K562 (cell line): Measurements from ENCODE around the gene UBA7. TPM values are rescaled to one million over a fixed set of nuclear protein-coding genes. Genes with fewer than 3 reads are reported as not detected.

ENCODE experiments used
- ARID1B ChIP-seq: fragments of 450-650 bp; IDR thresholded peaks from 2 replicates; pipeline ENCODE4 v1.6.1; 2016; ENCODE audit warnings: antibody characterized with exemption, mild to moderate bottlenecking, inconsistent platforms
- ATF7 ChIP-seq: fragments of 450-650 bp; IDR thresholded peaks from 2 replicates; pipeline ENCODE4 v1.7.1; 2014; ENCODE audit warnings: mild to moderate bottlenecking, moderate library complexity
- BRD9 ChIP-seq: fragments of 450-650 bp; IDR thresholded peaks from 2 replicates; pipeline ENCODE4 v1.6.1; 2018; ENCODE audit warnings: low read depth; ENCODE audit not compliant: partially characterized antibody
- CEBPZ ChIP-seq: fragments of 150-350 bp; IDR thresholded peaks from 2 replicates; pipeline ENCODE4 v1.6.1; 2014; ENCODE audit warnings: low read depth, mild to moderate bottlenecking, low read length, borderline replicate concordance
- ELF4 ChIP-seq: fragments of 450-650 bp; formaldehyde crosslinking; IDR thresholded peaks from 2 replicates; pipeline ENCODE4 v1.4.0; 2022; ENCODE audit warnings: missing genetic modification characterization
- EWSR1 ChIP-seq: fragments of 450-650 bp; IDR thresholded peaks from 2 replicates; pipeline ENCODE4 v1.6.1; 2018; ENCODE audit warnings: borderline replicate concordance, mild to moderate bottlenecking, low read depth, moderate library complexity; ENCODE audit not compliant: partially characterized antibody
- ID3 ChIP-seq, 2 experiments: fragments of 250-450 bp in 1 of 2; fragments of 450-650 bp in 1 of 2; sonication (Bioruptor Pico) in 1 of 2; IDR thresholded peaks; 2 replicates each; pipeline versions ENCODE4 v1.6.1 to v1.8.0; 2016 to 2021; ENCODE audit warnings: mild to moderate bottlenecking in 2 of 2, moderate library complexity in 2 of 2, missing compliant biosample characterization in 1 of 2, missing genetic modification characterization in 1 of 2
- NR0B1 ChIP-seq: fragments of 450-650 bp; IDR thresholded peaks from one replicate; pipeline ENCODE4 v1.6.1; 2018; ENCODE audit warnings: mild to moderate bottlenecking, moderate library complexity; ENCODE audit not compliant: partially characterized antibody
- PBX2 ChIP-seq, 2 experiments: IDR thresholded peaks in 1 of 2; conservative IDR thresholded peaks in 1 of 2; 2 replicates each; pipeline ENCODE4 v1.6.1; 2016; ENCODE audit warnings: low read depth in 2 of 2, mild to moderate bottlenecking in 1 of 2, missing compliant biosample characterization in 1 of 2, missing genetic modification characterization in 1 of 2, moderate library complexity in 1 of 2
- SIN3B ChIP-seq: fragments of 450-650 bp; IDR thresholded peaks from 2 replicates; pipeline ENCODE4 v1.6.1; 2017; ENCODE audit warnings: low read depth, mild to moderate bottlenecking, moderate library complexity
- SMAD2 ChIP-seq: fragments of 150-350 bp; IDR thresholded peaks from 2 replicates; pipeline ENCODE4 v1.6.1; 2014; ENCODE audit warnings: low read depth, mild to moderate bottlenecking, low read length
- SMARCA4 ChIP-seq: fragments of 450-650 bp; IDR thresholded peaks from 2 replicates; pipeline ENCODE4 v1.6.1; 2016
- TAF15 ChIP-seq: fragments of 200-400 bp; formaldehyde crosslinking; IDR thresholded peaks from 2 replicates; pipeline ENCODE4 v1.6.1; 2017; ENCODE audit warnings: mild to moderate bottlenecking, low read depth, low read length, moderate library complexity
- TOE1 ChIP-seq, 2 experiments: fragments of 450-650 bp in 1 of 2; sonication (generic) in 1 of 2; formaldehyde crosslinking in 1 of 2; IDR thresholded peaks; 2 replicates each; pipeline versions ENCODE4 v1.7.1 to v1.8.0; 2016 to 2022; ENCODE audit warnings: borderline replicate concordance in 2 of 2, mild to moderate bottlenecking in 2 of 2, antibody characterized with exemption in 1 of 2, inconsistent platforms in 1 of 2, low read depth in 1 of 2, missing genetic modification reagents in 1 of 2, moderate library complexity in 1 of 2
- ZBTB5 ChIP-seq: fragments of 450-650 bp; IDR thresholded peaks from 2 replicates; pipeline ENCODE4 v1.6.1; 2017; ENCODE audit warnings: antibody characterized with exemption
- polyA plus RNA-seq, 8 experiments: library from polyadenylated mRNA; depleted of rRNA in 4 of 8; stranded (reverse) in 5 of 8; unstranded in 3 of 8; fragments of >200 nt; fragmentation: Nextera tagmentation in 2 of 8; fragmentation: Illumina TruSeq in 1 of 8; extraction: Ambion mirVana in 2 of 8; extraction: Trizol in 1 of 8; gene quantifications; 2 replicates each; pipeline versions ENCODE4 v1.2.1 to v1.2.3, GENCODE V29; 2011 to 2014; ENCODE audit warnings: inconsistent platforms in 1 of 8, missing spikeins in 1 of 8
- total RNA-seq, 7 experiments: library from RNA; depleted of rRNA in 6 of 7; stranded (reverse); fragments of >200 nt in 6 of 7; fragmentation: Illumina TruSeq in 2 of 7; extraction: Trizol in 2 of 7; gene quantifications; 2 replicates each; pipeline versions ENCODE4 v1.2.1 to v1.2.3, GENCODE V29; 2011 to 2021; ENCODE audit warnings: low replicate concordance in 1 of 7

Gene UBA7
- total and polyA plus RNA-seq, 9 of the 15 experiments (the other 6 are each of a cell fraction or from before 2014, with no cell fraction given), result 0.17 to 3.3 (median 2.0) TPM

- TF ChIP-seq CEBPZ (no peak), NR0B1 (no peak), TAF15 (no peak), ATF7 (peak; percentile 48; the same call in 1 of the 2 replicates), TOE1 (IDR thresholded peaks at IDR 0.05; ENCODE audit: borderline replicate concordance) (no peak), TOE1 (CRISPR knock-in tag; IDR thresholded peaks at IDR 0.05; ENCODE audit: borderline replicate concordance, low read depth) (no peak), ID3 (CRISPR knock-in tag; IDR thresholded peaks at IDR 0.05) (no peak), ID3 (tag; IDR thresholded peaks at IDR 0.05) (no peak), SIN3B (peak; percentile 93), SMARCA4 (no peak), EWSR1 (no peak), PBX2 (CRISPR knock-in tag; IDR thresholded peaks at IDR 0.05; ENCODE audit: low read depth) (no peak), PBX2 (tag; conservative IDR thresholded peaks at IDR 0.05; ENCODE audit: low read depth) (no peak), ARID1B (no peak), SMAD2 (no peak), BRD9 (no peak), ELF4 (CRISPR knock-in tag) (no peak), ZBTB5 (no peak)
Observed at GRCh38 chr3:49856181-49857005, 42.6 kb upstream of the UBA7 start, which contains the start of gene TRAIP (continued).
